DND-41 (cell line): Measurements from ENCODE around the gene COL25A1.

ENCODE experiments used
- EZH2 ChIP-seq: IDR thresholded peaks from 3 replicates; pipeline ENCODE4 v1.6.1; 2012; ENCODE audit warnings: borderline replicate concordance, low read depth, mild to moderate bottlenecking, moderate library complexity, low read length, inconsistent platforms; ENCODE audit not compliant: severe bottlenecking
- TF ChIP-seq, protein P1 (sequence below): IDR thresholded peaks from 2 replicates; pipeline ENCODE4 v1.5.1; 2012; ENCODE audit warnings: borderline replicate concordance, low read length, moderate library complexity, mild to moderate bottlenecking; ENCODE audit not compliant: poor library complexity, severe bottlenecking; ENCODE audit errors: extremely low read depth

- TF ChIP-seq, protein P1, sequence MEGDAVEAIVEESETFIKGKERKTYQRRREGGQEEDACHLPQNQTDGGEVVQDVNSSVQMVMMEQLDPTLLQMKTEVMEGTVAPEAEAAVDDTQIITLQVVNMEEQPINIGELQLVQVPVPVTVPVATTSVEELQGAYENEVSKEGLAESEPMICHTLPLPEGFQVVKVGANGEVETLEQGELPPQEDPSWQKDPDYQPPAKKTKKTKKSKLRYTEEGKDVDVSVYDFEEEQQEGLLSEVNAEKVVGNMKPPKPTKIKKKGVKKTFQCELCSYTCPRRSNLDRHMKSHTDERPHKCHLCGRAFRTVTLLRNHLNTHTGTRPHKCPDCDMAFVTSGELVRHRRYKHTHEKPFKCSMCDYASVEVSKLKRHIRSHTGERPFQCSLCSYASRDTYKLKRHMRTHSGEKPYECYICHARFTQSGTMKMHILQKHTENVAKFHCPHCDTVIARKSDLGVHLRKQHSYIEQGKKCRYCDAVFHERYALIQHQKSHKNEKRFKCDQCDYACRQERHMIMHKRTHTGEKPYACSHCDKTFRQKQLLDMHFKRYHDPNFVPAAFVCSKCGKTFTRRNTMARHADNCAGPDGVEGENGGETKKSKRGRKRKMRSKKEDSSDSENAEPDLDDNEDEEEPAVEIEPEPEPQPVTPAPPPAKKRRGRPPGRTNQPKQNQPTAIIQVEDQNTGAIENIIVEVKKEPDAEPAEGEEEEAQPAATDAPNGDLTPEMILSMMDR, result no peak
- no peak for TF ChIP-seq EZH2
These were observed 255.8 kb downstream of the COL25A1 start for GRCh38 chr4:109046471-109047201.
